Endothelial cell of umbilical vein (primary cell): ENCODE measurements around the gene MIR17HG. TPM values are rescaled to one million over a fixed set of nuclear protein-coding genes. Genes with fewer than 3 reads are reported as not detected.

Experiments
- BruUV-seq: library from RNA; stranded (reverse); fragments of 400-500 nt; replicated peaks from 2 replicates; lab custom pipeline; 2021; lab: Mats Ljungman, UMichigan
- CTCF ChIA-PET: fragments of 300-600, 350-600 bp; sonication (Branson Sonifier 250); formaldehyde crosslinking; loops from one replicate; lab custom pipeline; 2021; ENCODE audit warnings: antibody characterized with exemption, inconsistent platforms; lab: Charles Lee
- POLR2A ChIA-PET: fragments of 300-600, 350-600 bp; sonication (Branson Sonifier 250); formaldehyde crosslinking; loops from one replicate; lab custom pipeline; 2021; ENCODE audit warnings: antibody characterized with exemption, inconsistent platforms; lab: Charles Lee
- DNase-seq: peaks from one replicate; pipeline ENCODE4 v3.0.0-alpha.2; 2011; ENCODE audit warnings: low read depth, low spot score
- FAIRE-seq: peaks from 2 replicates; lab custom pipeline; 2011; peaks lifted over from hg19 to GRCh38; lab: Jason Lieb, UNC
- H2AFZ ChIP-seq: 2 replicates; pipeline ENCODE4 v1.6.0; 2012; ENCODE audit warnings: low read depth, low read length, control low read depth, inconsistent platforms
- H3K27ac ChIP-seq: 2 replicates; pipeline ENCODE4 v1.5.1; 2011; ENCODE audit warnings: low read depth, mild to moderate bottlenecking, control low read depth, low read length, moderate library complexity; ENCODE audit not compliant: insufficient read depth
- H3K27me3 ChIP-seq, 2 experiments: 2 replicates each; pipeline versions ENCODE4 v1.6.0 to v1.6.1; 2011; ENCODE audit warnings: low read length in 2 of 2, mixed read lengths in 1 of 2; ENCODE audit not compliant: control insufficient read depth in 2 of 2, insufficient read depth in 2 of 2
- H3K36me3 ChIP-seq, 2 experiments: 2 replicates in 1 of 2; 3 replicates in 1 of 2; pipeline ENCODE4 v1.5.1; 2011; ENCODE audit warnings: low read length in 2 of 2, mild to moderate bottlenecking in 1 of 2, moderate library complexity in 1 of 2; ENCODE audit not compliant: control insufficient read depth in 2 of 2, insufficient read depth in 2 of 2; ENCODE audit errors: extremely low read depth in 1 of 2
- H3K4me1 ChIP-seq: 3 replicates; pipeline ENCODE4 v1.5.1; 2011; ENCODE audit warnings: mild to moderate bottlenecking, low read length; ENCODE audit not compliant: control insufficient read depth, insufficient read depth; ENCODE audit errors: extremely low read depth
- H3K4me2 ChIP-seq: 2 replicates; pipeline ENCODE4 v1.6.1; 2011; ENCODE audit warnings: low read length, control low read depth, mixed read lengths; ENCODE audit not compliant: insufficient read depth
- H3K4me3 ChIP-seq, 3 experiments: fragments of 200-600 bp in 1 of 3; sonication (generic), shearing (Covaris generic) in 1 of 3; replicated peaks in 1 of 3; 2 replicates each; pipeline ENCODE4 v1.5.1; 2011 to 2016; ENCODE audit warnings: control low read depth in 3 of 3, low read length in 3 of 3, mild to moderate bottlenecking in 2 of 3, inconsistent platforms in 1 of 3, low read depth in 1 of 3, moderate library complexity in 1 of 3; ENCODE audit not compliant: insufficient read depth in 1 of 3
- H3K79me2 ChIP-seq: 2 replicates; pipeline ENCODE4 v1.6.0; 2012; ENCODE audit warnings: low read length, inconsistent platforms; ENCODE audit not compliant: control insufficient read depth, insufficient read depth
- H3K9ac ChIP-seq: replicated peaks from 2 replicates; pipeline ENCODE3; 2011; ENCODE audit warnings: low read length, control low read depth; ENCODE audit not compliant: insufficient read depth; ENCODE audit errors: extremely low read depth
- H3K9me1 ChIP-seq: replicated peaks from 3 replicates; pipeline ENCODE4 v1.6.0; 2011; ENCODE audit warnings: mild to moderate bottlenecking, low read length; ENCODE audit not compliant: control insufficient read depth, insufficient read depth; ENCODE audit errors: extremely low read depth
- H3K9me3 ChIP-seq: replicated peaks from 2 replicates; pipeline ENCODE4 v1.5.1; 2012; ENCODE audit warnings: low read length, inconsistent platforms; ENCODE audit not compliant: control insufficient read depth, insufficient read depth
- H4K20me1 ChIP-seq: replicated peaks from 2 replicates; pipeline ENCODE3; 2011; ENCODE audit warnings: mild to moderate bottlenecking, low read length; ENCODE audit not compliant: control insufficient read depth, insufficient read depth; ENCODE audit errors: extremely low read depth
- EZH2 ChIP-seq: IDR thresholded peaks from 2 replicates; pipeline ENCODE4 v1.6.1; 2012; ENCODE audit warnings: borderline replicate concordance, low read depth, mild to moderate bottlenecking, moderate library complexity, low read length, inconsistent platforms; ENCODE audit not compliant: severe bottlenecking
- FOS ChIP-seq: IDR thresholded peaks from 2 replicates; pipeline ENCODE4 v1.6.1; 2011; ENCODE audit warnings: mild to moderate bottlenecking, low read length, moderate library complexity, borderline replicate concordance; ENCODE audit not compliant: insufficient read depth
- GATA2 ChIP-seq: IDR thresholded peaks from 2 replicates; pipeline ENCODE4 v1.7.0; 2011; ENCODE audit warnings: low read depth, mild to moderate bottlenecking, moderate library complexity, mixed read lengths, low read length; ENCODE audit not compliant: insufficient read length, insufficient read depth
- JUN ChIP-seq: IDR thresholded peaks from 2 replicates; pipeline ENCODE4 v1.6.1; 2011; ENCODE audit warnings: borderline replicate concordance, low read depth; ENCODE audit not compliant: insufficient read length, insufficient read depth
- MYC ChIP-seq: IDR thresholded peaks from one replicate; pipeline ENCODE4 v1.6.1; 2011; ENCODE audit warnings: mild to moderate bottlenecking, low read depth, low read length
- POLR2A ChIP-seq: IDR thresholded peaks from 2 replicates; pipeline ENCODE4 v1.6.1; 2012; ENCODE audit warnings: low read depth, mild to moderate bottlenecking, control low read depth, low read length
- POLR2AphosphoS5 ChIP-seq: IDR thresholded peaks from 2 replicates; pipeline ENCODE4 v1.6.1; 2012; ENCODE audit warnings: low read depth, mild to moderate bottlenecking, control low read depth, low read length, moderate library complexity; ENCODE audit not compliant: insufficient read depth
- dilution Hi-C: fragments of 300-500 bp; cut with MboI; formaldehyde crosslinking; loops from one replicate; pipeline ENCODE4 v1.15.0; 2019; ENCODE audit warnings: low sequenced_read_pairs; ENCODE audit not compliant: extremely low pct_ligation_motif_present
- intact Hi-C: fragments of 100-400 bp; cut with micrococcal nuclease; formaldehyde crosslinking; loops from one replicate; pipeline ENCODE4 v1.10.0; 2022
- polyA plus RNA-seq, 4 experiments: library from polyadenylated mRNA; depleted of rRNA in 3 of 4; stranded (reverse) in 3 of 4; unstranded in 1 of 4; fragments of >200 nt; gene quantifications; 2 replicates each; pipeline versions ENCODE4 v1.2.1 to v1.2.3, GENCODE V29; 2011 to 2012; ENCODE audit warnings: missing spikeins in 1 of 4
- total RNA-seq: library from RNA; stranded (reverse); gene quantifications from 2 replicates; pipeline ENCODE4 v1.2.3, GENCODE V29; 2021
- TF ChIP-seq, protein P1 (sequence below): IDR thresholded peaks from 2 replicates; pipeline ENCODE4 v1.6.1; 2011; ENCODE audit not compliant: insufficient read depth, insufficient read length
- TF ChIP-seq, protein P2 (sequence below), 2 donors: IDR thresholded peaks; 1 replicate in 1 of 2; 2 replicates in 1 of 2; pipeline ENCODE4 v1.5.1; 2011; ENCODE audit warnings: low read length in 2 of 2, mild to moderate bottlenecking in 2 of 2, moderate library complexity in 2 of 2, control low read depth in 1 of 2, inconsistent platforms in 1 of 2, low read depth in 1 of 2; ENCODE audit not compliant: insufficient read depth in 1 of 2; ENCODE audit errors: extremely low read depth in 1 of 2

Gene MIR17HG
- total and polyA plus RNA-seq, 2 donors (not counting 3 experiments of a cell fraction or from before 2014, with no cell fraction given) = 1.8 to 9.5 TPM

DNA sequence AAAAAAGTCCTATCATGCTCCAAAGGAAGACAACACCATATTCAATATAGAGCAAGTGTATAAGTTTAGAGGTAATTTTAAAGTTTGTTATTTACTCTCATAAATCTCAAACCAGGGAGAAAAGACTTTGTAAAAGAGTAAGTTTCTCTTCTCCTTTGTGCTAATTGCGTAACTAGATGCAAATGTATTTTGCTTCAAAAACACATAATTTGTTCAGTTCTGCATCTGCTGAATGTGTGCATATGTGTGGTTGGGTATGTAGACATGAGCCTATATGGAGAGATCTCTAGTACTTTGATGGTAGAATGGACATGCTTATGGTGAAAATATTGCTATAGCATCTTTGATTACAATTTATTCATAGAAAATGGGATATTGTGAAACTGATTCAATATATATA, 17.8 kb upstream of the MIR17HG start:
- BruUV-seq = no TSS peak
- Histone ChIP-seq H3K79me2 (no peaks in the 10 kb centered on the region), H3K4me1 (peaks cover 9% of the 10 kb centered on the region), H3K27ac (no peak overlapping the region), H3K9me3 (no peaks in the 10 kb centered on the region), H3K4me3 (no peak overlapping the region), H3K27me3 (peaks cover 0 to 5% of the 10 kb centered on the region in 2 experiments), H2AFZ (no peak overlapping the region), H3K4me2 (no peak overlapping the region), H4K20me1 (no peaks in the 10 kb centered on the region), H3K9ac (no peak overlapping the region), H3K36me3 (no peaks in the 10 kb centered on the region), H3K9me1 (no peaks in the 10 kb centered on the region)
- intact Hi-C loops = no loop called here
- FAIRE-seq (no peak), DNase-seq (no peak)
- POLR2A ChIA-PET = no interaction called here
- CTCF ChIA-PET = interaction anchor here (1.4 kb wide), 1 partner anchor 16 kb away, joined by 5 read pairs; no protein-coding TSS in a partner anchor
- TF ChIP-seq, protein P1, sequence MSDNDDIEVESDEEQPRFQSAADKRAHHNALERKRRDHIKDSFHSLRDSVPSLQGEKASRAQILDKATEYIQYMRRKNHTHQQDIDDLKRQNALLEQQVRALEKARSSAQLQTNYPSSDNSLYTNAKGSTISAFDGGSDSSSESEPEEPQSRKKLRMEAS = no peak
- no peak for TF ChIP-seq POLR2AphosphoS5
- TF ChIP-seq, protein P2, sequence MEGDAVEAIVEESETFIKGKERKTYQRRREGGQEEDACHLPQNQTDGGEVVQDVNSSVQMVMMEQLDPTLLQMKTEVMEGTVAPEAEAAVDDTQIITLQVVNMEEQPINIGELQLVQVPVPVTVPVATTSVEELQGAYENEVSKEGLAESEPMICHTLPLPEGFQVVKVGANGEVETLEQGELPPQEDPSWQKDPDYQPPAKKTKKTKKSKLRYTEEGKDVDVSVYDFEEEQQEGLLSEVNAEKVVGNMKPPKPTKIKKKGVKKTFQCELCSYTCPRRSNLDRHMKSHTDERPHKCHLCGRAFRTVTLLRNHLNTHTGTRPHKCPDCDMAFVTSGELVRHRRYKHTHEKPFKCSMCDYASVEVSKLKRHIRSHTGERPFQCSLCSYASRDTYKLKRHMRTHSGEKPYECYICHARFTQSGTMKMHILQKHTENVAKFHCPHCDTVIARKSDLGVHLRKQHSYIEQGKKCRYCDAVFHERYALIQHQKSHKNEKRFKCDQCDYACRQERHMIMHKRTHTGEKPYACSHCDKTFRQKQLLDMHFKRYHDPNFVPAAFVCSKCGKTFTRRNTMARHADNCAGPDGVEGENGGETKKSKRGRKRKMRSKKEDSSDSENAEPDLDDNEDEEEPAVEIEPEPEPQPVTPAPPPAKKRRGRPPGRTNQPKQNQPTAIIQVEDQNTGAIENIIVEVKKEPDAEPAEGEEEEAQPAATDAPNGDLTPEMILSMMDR (IDR thresholded peaks at IDR 0.05; ENCODE audit: extremely low read depth in 1 of 2, insufficient read depth in 1 of 2, low read depth in 1 of 2, low read length in 2 of 2) = no peak
- TF ChIP-seq FOS = no peak
- TF ChIP-seq MYC = no peak
- no peak for TF ChIP-seq JUN
- no peak for TF ChIP-seq EZH2
- TF ChIP-seq POLR2A = no peak
- TF ChIP-seq GATA2 = no peak
- dilution Hi-C loops = no loop called here
